Superior temporal gyrus (tissue), 1 donor: ENCODE measurements around the gene KIF12.

Experiments used
- DNase-seq: peaks from one replicate; pipeline ENCODE4 v3.0.0-alpha.2; 2016; ENCODE audit errors: extremely low spot score

KIF12 gene

DNA sequence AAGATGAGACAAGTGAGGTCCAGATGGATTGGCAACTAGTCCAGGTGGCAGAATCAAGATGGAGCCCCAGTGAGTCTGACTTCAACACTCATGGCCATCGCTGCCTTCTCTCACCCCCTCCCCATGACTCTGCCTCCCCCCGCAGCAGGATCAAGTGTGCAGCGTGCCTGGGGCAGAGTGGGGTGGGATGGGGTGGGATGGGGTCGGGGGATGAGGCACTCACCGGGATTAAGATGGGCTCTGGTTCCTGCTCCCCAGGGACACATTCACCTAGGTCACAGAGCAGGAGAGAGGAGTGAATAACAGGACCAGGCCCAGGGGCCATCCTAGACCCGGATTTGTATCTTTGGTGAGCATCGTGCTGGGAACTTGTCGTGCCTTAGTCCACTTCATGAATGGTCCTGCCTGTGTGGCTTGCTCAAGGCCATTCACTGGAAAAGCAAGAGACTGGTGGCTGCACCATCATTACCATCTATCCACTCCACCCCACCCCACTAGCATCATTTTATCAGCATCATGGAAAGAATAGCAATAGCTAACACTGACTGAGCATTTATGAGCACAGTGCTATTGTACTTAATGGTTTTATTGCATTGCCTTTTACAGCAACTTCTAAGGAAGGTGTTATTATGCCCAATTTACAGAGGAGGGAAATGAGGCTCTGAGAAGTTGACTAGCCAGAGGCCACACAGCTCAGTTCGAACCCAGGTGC lies 29.5 kb downstream of the KIF12 start:
- DNase-seq, result no peak

DNA sequence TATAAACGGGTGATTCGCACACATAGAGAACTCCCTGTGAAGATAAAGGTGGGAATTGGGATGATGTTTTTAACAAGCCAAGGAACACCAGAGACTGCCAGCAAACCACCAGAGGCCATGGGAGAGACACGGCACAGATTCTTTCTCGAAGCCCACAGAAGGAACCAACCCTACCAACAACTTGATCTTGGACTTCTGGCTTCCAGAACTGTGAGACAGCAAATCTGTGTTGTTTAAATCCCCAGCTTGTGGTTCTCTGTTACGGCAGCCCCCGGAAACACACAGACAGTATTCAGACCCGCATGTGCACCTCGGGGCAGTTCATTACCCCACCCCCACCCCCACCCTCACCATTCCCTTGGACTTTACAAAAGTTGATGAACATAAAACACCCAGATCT lies 33.8 kb downstream of the KIF12 start:
- DNase-seq, result no peak

DNA sequence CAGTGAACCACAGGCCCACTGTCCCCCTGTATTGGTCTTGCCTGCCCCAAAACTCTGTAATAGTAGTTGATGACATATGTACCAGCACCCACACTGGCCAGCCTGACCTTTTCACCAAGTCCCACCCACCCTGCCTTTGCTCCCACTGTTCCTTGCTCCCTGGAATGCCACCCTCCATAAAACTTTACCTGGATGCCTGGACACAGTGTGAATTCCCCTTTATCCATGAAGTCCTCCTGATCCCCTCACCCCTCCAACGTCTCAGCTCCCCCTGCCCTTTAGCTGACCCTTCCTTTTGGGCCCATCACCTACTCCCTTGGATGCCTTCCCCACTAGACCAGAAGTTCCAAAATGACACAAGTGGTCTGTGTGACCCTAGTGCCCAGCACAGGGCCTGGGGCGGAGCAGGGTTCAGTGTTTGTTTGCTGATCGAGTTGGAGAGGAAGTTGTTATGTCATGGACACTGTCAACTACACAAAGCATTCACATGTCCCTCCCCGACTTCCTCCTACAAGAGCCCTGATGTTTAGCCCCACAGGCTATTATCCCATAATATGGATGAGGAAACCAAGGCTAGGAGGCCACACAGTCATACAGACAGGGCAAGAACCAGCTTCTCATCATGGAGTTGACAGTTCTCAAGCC lies 37.1 kb downstream of the KIF12 start:
- no peak for DNase-seq

DNA sequence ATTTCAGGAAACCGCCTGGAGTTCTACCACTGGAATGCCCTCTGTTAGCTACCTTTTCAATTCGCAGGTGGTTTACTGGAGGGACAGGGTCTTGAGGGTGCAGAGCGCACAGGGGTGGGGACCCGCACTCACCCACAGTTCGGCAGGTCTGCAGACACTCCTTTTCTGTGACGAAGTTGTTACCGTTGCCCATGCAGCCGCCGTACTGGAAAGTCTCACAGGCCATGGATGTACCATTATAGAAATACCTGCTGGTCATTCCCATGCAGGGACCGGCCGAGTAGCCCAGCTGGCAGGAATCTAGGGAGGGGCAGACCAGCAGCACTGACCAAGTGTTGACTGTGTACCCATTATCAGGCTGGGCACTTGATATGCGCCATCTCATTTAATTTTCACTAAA lies 37.8 kb downstream of the KIF12 start:
- DNase-seq, result no peak

DNA sequence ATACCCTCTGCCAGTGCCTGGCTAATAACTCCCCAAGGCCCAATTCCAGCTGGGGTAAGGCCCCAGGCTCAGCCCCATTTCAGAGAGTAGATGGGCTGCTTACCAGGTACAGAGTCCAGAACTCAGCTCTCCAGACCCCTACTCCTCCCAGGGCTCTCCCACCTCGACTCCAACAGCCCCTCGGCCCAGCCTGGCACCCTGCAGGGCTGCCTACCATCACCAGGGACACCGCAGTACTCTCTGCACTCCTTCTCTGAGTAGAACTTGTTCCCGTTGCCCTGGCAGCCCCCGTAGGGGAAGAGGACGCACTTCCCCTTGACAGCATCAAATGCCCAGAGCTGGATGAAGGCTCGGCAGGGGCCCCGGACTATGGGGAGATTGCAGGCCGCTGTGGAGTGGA lies 38.4 kb downstream of the KIF12 start:
- no peak for DNase-seq

DNA sequence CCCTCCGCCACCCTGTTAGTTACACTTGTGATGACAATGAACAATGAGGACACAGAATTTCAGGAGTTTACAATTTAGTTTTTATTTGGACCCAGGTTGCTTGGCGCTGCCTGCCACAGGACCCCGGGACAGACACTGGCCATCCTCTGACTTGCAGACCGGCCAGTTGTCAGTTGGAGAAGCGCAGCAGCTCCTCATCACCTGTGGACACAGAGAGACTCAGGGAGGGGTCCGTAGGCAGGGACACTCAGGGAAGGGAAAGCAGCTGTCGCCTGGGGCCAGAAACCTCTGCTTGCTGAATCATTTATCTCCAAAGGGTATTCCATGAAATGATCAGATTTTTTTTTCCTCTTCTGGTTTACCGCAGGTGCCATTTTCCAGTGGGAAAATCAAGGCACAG lies 39.0 kb downstream of the KIF12 start:
- no peak for DNase-seq

DNA sequence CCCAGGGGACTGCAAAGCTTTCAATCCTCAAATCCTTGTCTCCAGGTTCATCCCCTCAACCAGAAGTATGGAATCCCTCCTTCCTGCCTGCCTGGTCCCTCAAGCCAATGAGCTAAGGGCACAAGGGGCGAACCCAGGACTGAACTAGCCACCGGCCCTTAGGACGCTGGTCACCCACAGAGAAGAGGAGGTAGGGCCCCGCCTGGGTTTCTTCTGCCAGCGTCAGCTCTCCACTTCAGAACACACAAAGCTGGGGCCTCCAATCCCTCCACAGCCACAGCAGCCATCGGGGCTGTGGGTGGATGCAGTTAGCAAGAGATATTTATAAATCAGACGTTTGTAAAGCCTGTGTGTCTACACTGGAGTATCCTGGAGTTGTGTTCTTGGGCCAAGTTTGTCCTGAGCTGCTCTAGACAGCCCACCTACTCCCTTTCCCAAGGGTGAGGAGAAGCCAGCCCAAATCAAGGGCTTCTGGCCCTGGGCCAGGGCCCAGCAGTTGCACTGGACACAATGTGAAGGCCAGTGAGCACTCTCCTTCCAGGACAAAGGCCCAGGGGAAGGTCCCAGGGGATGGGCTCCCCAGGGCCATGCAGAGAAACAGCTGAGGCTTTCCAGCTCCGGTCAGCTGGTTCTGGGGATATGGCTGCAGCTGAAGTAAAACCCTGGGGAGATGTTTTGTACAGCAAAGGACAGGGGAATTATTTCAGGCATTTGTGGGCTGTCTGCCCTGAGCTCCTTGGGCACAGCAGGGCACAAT lies 39.9 kb downstream of the KIF12 start:
- DNase-seq, result no peak

DNA sequence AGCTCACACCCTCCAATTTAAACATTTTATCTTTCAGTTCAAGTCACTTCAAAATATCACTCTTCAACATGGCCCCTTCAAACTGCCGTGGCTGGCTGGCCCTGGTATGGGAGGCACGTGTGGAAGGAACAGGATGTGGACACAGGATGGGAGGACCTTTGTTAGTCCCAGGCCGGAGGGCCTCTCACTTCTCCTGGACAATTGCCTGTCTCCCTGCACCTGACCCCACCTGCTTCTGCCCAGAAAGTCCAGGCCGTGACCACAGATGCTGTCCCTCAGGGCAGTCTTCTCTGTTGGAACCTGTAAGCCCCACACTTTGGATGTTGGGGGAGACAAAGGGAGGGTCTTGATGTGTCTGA lies 40.4 kb downstream of the KIF12 start:
- DNase-seq, result no peak

DNA sequence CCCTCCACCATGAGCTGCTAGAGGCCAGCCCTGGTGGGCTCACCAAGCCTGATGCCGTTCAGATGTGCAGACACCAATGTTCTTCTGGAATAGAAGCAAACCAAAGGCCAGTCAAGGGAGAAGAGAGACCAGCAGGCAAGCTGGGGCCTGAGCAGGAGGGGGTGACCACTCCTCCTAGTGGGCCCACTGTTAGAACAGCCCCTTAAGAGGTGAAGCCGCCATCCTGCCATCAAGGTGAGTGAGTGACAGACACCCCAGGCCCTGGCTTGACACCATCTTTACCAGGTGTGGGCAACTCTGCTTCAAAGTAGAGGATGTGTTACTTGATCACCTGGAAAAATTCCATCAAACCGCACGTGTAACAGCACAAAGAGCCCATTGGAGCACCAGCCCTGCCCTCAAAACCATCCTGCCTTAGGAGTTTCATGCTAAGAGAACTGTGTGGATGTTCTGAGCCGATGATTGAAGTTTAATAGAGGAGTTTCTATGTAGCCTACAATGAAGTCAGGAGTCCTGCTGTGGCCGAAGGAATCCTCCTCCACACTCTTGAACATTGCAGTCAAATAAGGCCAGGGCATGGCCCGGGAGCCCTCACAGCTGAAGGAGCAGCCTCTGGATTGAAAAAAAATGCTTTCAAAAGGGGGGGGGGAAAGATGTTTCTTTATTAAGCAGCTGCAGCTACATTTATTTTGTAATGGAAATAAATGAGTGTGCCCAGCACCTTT lies 41.8 kb downstream of the KIF12 start:
- DNase-seq, result no peak

DNA sequence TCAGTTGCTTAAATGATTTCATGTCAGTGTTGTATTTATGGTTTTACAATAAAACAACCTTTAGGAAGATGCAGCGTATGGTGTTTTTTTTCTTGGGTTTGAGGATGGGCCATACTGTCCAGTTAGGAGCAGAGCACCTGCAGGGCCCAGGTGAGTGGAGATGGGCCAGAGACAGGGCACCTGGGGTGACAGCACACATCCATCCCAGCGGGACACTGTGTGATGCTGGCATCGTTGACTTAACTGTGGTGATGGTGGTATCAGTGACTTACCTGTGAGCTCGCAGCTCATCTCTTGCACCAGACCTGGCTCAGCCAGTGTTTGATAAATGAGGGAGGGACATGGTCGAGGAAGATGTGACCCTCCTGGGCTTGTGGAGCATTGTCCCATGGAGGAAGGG lies 42.6 kb downstream of the KIF12 start:
- DNase-seq, result no peak

DNA sequence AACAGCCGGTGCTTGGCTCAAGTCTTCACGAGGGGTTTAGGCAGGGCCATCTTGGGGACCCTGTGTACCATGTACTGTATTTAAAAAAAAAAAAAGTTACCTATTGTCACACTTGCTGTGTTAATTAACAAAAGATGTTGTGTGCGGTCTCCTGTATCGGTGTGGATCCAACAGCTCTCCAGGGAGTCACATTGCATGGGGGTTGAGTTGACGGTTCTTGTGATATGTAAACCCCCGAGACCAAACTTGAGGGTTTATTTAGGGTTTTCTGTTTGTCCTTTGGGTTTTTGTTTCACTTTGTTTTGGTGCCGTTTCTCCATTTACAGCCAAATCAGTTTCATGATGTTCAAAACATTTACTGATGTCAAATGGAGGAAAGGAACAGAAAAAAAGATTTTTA lies 43.2 kb downstream of the KIF12 start:
- no peak for DNase-seq

DNA sequence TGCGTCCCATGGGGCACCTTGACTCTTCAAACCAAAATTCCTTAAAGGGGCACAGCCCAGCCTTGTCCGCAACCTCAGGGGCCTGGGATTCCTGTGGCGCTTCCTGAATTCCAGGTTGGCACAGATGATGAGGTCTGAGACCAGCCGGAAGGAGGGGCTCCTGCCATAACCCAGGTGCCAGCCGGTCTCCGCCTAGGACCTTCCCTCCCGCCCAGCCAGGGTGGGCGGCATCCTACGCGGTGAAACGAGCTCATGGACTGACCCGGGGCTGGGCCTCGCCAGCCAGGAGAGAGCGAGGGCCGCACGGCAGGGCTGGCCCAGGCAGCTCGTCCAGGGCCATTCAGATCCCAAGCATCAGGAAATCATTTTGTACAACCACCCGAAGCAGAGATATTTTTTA lies 44.0 kb downstream of the KIF12 start:
- DNase-seq, result no peak

DNA sequence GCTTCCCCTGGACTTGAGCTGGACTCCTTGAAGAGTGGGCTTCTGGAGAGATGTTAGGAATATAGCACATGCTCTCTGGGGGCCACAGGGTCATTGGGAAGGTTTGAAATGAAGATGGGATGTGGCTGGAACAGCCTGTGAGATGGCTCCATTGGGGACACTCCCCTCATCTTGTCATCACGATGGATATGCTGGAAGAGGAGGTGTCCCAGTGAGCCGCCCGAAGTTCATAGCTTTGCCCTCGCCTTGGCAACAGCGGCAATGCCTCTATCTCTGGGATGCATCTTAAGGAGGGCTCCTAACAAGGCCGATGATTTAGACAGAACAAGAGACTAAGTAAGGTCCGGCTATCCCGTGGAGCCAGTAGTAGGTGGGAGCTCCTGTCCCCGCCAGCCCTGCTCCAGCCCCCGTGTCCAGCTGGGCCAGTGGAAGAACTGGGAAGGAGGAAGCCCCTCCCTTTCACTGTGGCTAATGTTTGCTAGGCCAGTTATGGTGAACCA lies 44.9 kb downstream of the KIF12 start:
- no peak for DNase-seq

DNA sequence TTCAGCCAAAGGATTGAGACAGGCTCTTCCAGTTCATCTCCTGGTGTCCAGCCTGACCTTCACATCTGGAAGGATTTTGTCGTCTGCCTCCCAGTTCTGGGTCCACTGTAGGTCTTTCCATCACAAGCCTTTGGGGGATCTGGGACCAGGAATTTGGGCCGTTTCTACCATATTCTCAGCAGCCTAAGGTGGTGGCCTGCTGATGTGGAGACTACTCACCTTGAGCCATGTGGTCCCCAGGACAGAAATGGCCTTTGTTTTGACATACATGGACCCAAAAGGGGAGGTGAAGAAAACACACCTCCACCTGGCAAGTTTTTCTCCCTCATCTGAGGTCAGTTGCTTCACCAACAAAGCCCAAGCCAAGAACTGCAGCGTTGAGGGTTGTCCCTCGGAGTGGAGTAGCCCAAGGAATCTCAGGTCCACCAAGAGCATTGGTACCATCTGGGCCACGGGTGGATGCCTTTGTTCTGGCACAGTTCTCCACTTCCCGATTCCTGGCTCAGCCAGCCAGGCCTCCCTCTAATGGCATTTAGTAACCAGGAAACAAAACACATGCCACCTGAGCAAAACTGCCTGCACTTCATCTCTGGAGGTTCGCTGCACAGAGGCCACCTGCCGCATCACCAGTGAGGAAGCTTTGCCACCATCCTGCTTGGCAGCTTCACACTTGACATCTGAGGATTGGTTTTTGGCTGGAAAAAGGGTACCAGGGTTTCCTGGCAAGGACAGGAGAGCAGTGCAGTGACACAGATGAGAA lies 45.7 kb downstream of the KIF12 start:
- no peak for DNase-seq

DNA sequence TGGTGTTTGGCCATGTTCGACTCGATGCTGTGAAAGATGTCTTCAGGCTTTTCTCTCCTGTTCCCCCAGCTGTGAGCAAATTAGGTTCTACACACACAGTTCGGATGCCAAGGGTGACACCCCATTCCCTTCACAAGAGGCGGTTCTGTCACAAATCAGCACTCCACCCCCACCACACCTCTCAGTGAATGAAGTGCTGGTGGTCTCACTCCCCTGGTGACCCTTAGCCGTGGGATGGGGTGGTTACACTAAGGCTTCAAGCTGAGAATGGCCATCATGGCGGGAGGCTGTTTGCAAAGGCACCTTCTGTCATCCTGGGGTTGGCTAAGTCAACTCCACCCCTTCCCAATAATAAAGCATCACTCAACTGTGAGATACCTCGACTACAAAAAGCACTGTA lies 47.4 kb downstream of the KIF12 start:
- DNase-seq, result no peak

DNA sequence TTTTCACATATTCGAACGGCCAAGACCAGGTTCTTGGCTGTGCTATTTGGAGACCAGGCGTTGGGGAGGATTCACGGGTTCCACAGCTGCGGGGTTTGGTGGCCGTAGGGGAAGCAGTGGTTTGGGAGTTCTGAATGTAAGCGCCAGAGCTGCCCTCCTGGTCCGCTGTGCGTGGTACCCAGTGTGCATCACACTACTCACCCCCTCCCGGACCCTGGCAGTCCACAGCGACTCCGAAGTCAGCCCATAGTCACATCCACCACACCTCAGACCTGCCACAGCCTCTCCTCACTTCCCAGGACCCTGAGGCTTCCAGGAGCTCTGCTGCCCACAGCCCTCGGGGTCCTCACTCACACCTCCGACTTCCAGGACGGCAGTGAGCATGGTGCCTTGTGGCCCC lies 47.8 kb downstream of the KIF12 start:
- no peak for DNase-seq

DNA sequence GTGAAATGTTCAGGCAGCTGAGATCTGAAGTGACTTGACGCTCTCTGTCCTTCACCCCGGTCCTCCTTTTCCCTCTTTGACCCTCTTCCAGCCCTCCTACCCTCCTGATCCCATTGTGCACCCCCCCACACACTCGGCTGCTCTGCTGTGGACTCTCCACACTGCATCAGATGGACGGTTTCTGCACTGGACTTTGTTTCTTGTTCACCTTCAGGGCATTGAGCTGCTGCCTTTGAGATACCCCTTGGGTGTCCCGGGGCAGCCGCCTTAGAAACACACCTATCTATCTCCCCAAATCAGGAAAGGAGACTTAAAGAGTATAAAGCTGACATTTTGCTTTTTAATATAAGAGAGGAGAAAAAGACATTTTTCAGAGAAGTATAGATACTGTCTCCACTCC lies 48.4 kb downstream of the KIF12 start:
- no peak for DNase-seq

DNA sequence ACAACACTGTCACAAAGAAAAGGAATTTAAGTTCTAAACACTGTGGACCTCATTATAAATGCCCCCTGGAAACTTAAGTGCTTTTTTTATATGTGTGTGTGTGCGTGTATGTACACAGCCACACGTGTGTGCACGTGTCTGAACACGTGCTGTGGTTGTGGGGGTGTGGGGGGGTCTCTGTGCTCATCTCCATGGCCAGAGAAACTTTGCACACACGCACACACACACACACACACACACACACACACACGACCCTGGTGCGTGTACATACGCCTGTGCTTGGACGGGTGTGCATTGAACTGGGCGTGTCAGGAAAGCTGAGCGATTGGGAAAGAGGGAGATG lies 48.9 kb downstream of the KIF12 start:
- no peak for DNase-seq

DNA sequence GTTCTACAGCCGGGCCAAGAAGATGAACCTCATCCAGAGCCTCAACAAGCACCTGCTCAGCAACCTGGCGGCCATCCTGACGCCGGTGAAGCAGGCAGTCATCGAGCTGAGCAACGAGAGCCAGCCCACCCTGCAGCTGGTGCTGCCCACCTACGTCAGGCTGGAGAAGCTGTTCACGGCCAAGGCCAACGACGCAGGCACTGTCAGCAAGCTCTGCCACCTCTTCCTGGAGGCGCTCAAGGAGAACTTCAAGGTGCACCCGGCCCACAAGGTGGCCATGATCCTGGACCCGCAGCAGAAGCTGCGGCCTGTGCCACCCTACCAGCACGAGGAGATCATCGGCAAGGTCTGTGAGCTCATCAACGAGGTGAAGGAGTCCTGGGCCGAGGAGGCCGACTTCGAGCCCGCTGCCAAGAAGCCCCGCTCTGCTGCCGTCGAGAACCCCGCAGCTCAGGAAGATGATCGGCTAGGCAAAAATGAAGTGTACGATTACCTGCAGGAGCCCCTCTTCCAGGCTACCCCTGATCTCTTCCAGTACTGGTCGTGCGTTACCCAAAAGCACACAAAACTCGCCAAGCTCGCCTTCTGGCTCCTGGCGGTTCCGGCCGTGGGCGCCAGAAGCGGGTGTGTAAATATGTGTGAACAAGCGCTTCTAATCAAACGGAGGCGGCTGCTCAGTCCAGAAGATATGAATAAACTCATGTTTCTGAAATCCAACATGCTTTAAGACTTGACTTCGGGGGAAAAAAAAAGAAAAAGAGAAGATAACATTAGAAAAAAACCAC lies 49.5 kb downstream of the KIF12 start:
- no peak for DNase-seq

DNA sequence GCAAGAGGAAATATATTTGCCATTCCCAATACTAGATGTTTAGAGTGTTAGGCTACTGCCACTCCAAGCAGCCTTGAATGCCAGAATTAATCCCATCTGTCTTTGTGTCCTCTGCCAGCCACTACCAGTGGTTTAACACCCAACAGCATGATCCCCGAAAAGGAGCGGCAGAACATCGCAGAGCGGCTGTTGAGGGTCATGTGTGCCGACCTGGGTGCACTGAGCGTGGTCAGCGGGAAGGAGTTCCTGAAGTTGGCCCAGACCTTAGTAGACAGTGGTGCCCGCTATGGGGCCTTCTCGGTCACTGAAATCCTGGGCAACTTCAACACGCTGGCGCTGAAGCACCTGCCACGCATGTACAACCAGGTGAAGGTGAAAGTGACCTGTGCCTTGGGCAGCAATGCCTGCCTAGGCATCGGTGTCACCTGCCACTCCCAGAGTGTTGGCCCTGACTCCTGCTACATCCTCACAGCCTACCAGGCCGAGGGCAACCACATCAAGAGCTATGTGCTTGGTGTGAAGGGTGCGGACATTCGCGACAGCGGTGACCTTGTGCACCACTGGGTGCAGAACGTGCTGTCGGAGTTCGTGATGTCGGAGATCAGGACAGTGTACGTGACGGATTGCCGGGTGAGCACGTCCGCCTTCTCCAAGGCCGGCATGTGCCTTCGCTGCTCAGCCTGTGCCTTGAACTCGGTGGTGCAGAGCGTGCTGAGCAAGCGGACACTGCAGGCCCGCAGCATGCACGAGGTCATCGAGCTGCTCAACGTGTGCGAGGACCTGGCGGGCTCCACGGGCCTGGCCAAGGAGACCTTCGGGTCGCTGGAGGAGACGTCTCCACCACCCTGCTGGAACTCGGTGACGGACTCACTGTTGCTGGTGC lies 50.3 kb downstream of the KIF12 start:
- no peak for DNase-seq
